Measurements from ENCODE around the gene HDAC9.
"Not testable (repeated sequence)": the region's sequence is repeated elsewhere in the genome, so short reads cannot be mapped to it uniquely, and the experiment has no call there.

Gene HDAC9

GRCh38 chr7:18976715-18977471, 481.3 kb downstream of the HDAC9 start:
- TF ChIP-seq CTCF (IDR thresholded peaks at IDR 0.05), result no peak
- no peak for TF ChIP-seq ZFX (IDR thresholded peaks at IDR 0.05; ENCODE audit: borderline replicate concordance)
- H3K27ac ChIP-seq, result no peak overlapping the region

GRCh38 chr7:18978108-18978495, 482.6 kb downstream of the HDAC9 start:
- H3K27ac ChIP-seq, result no peak overlapping the region
- no peak for TF ChIP-seq CTCF (IDR thresholded peaks at IDR 0.05)
- TF ChIP-seq ZFX (IDR thresholded peaks at IDR 0.05; ENCODE audit: borderline replicate concordance), result no peak

- H3K27ac ChIP-seq, result not testable (repeated sequence)
Observed at GRCh38 chr7:18990700-18991099, 495.2 kb downstream of the HDAC9 start.

GRCh38 chr7:18993933-18994668, 498.6 kb downstream of the HDAC9 start:
- H3K27ac ChIP-seq, result no peak overlapping the region
- TF ChIP-seq CTCF (IDR thresholded peaks at IDR 0.05), result no peak
- no peak for TF ChIP-seq ZFX (IDR thresholded peaks at IDR 0.05; ENCODE audit: borderline replicate concordance)

- TF ChIP-seq ZFX (IDR thresholded peaks at IDR 0.05; ENCODE audit: borderline replicate concordance), result no peak
- TF ChIP-seq CTCF (IDR thresholded peaks at IDR 0.05), result no peak
- H3K27ac ChIP-seq, result no peak overlapping the region
Observed at GRCh38 chr7:18995270-18995671, 499.7 kb downstream of the HDAC9 start.

GRCh38 chr7:18995811-18996426, 500.4 kb downstream of the HDAC9 start:
- no peak for TF ChIP-seq CTCF (IDR thresholded peaks at IDR 0.05)
- TF ChIP-seq ZFX (IDR thresholded peaks at IDR 0.05; ENCODE audit: borderline replicate concordance), result no peak
- no peak overlapping the region for H3K27ac ChIP-seq

GRCh38 chr7:18996583-18996982, 501.0 kb downstream of the HDAC9 start:
- no peak for TF ChIP-seq CTCF (IDR thresholded peaks at IDR 0.05)
- TF ChIP-seq ZFX (IDR thresholded peaks at IDR 0.05; ENCODE audit: borderline replicate concordance), result no peak
- H3K27ac ChIP-seq, result no peak overlapping the region

Data from 22Rv1 (cell line).